Measurements from ENCODE around the gene BCAS3.

DNA sequence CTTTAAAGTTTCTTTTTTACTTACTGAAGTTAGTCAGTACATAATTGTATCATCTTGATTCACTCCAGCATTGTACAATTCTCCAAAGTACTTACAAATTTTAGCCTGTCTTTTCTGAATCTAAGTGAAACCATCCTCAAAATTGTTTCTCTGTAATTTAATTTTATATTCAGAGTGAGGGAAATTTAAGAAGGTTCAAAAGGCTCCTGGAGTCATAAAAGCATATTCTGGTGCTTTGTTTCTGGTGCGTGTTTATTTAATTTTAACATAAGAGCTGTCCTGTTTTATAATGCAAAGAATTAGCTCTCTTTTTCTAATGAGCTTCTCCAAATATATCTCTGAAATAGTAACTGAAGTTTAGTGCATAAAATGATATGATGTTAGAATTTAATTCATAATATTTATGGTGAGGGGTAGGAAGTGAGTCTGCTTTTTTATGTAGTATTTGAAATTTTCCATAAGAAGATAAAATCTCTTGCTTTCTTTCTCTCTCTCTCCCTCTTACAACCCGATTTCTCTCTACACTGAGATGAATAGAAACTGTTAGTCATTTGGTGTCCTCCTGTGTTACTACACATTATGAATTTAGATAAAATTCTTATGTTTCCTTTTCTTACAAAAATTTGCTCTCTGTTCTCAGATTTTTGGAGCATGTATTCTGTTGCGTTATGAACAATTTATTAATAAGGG lies 339.8 kb downstream of the BCAS3 start:
- TF ChIP-seq CTCF (IDR thresholded peaks at IDR 0.05; ENCODE audit: low read depth, low read length) (no peak), EZH2phosphoT487 (IDR thresholded peaks at IDR 0.05; ENCODE audit: low read depth) (no peak)

All from OCI-LY3 (cell line).